Measurements from ENCODE around the gene EVI2A.

EVI2A gene

GRCh38 chr17:31364012-31364411, 42.6 kb upstream of the EVI2A start:
- H3K27me3 ChIP-seq (ENCODE audit: low read length) = no peaks in the 10 kb centered on the region
- H3K9me3 ChIP-seq (ENCODE audit: insufficient read depth, low read length) = no peaks in the 10 kb centered on the region
- no peaks in the 10 kb centered on the region for H4K20me1 ChIP-seq (ENCODE audit: low read depth, low read length)
- no peak overlapping the region for H3K4me2 ChIP-seq (ENCODE audit: low read depth, low read length, poor library complexity, severe bottlenecking)
- TF ChIP-seq CTCF (IDR thresholded peaks at IDR 0.05; ENCODE audit: insufficient read depth, low read length, poor library complexity, severe bottlenecking) (no peak), EZH2phosphoT487 (conservative IDR thresholded peaks at IDR 0.05; ENCODE audit: low read length) (no peak)
- no peak overlapping the region for H2AFZ ChIP-seq (ENCODE audit: low read depth, low read length, severe bottlenecking)
- H3K36me3 ChIP-seq (ENCODE audit: low read length) = peaks cover 5% of the 10 kb centered on the region; the same call in 1 of the 2 replicates
- H3K79me2 ChIP-seq (ENCODE audit: insufficient read depth, low read length) = no peaks in the 10 kb centered on the region
- H3K27ac ChIP-seq (ENCODE audit: low read depth, low read length) = no peak overlapping the region
- H3K9ac ChIP-seq (ENCODE audit: low read length) = no peak overlapping the region
- no peak overlapping the region for H3K4me3 ChIP-seq (ENCODE audit: insufficient read depth, low read length, poor library complexity, severe bottlenecking)
- H3F3A ChIP-seq (ENCODE audit: insufficient read depth) = no peaks in the 10 kb centered on the region
- H3K9me2 ChIP-seq (replicated peaks; ENCODE audit: insufficient read depth, low read length) = no peaks in the 10 kb centered on the region

DNA sequence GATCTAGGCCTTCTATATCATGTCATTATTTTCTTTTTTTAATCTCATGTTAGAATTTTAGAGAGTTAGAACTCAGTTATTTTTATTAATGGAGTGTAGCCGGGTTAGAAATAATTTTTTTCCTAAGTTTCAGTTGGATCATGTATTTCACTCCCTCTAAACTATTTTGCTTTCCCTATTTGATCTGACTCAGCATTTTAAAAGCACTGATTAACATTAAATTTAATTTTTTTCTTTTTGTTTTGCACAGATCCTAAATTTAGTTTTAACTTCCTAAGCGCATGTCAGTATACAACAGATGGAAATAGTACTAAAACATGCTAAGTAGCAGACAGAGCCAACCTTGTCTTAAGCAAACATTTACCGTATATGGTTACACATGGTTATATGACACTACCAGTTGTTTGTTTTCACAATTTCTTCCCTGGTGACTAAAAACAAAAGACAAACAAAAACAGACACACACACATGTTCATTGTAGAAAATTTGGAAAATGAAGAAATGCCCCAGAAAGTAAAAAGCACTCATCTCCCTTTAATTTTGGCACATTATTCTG, 36.5 kb upstream of the EVI2A start:
- TF ChIP-seq EZH2phosphoT487 (conservative IDR thresholded peaks at IDR 0.05; ENCODE audit: low read length) (no peak), CTCF (IDR thresholded peaks at IDR 0.05; ENCODE audit: insufficient read depth, low read length, poor library complexity, severe bottlenecking) (no peak)
- Histone ChIP-seq H3K9ac (ENCODE audit: low read length) (no peak overlapping the region), H3K9me3 (ENCODE audit: insufficient read depth, low read length) (no peaks in the 10 kb centered on the region), H3K4me3 (ENCODE audit: insufficient read depth, low read length, poor library complexity, severe bottlenecking) (no peak overlapping the region), H3K9me2 (replicated peaks; ENCODE audit: insufficient read depth, low read length) (no peaks in the 10 kb centered on the region), H3K36me3 (ENCODE audit: low read length) (peaks cover 13% of the 10 kb centered on the region), H3F3A (ENCODE audit: insufficient read depth) (no peaks in the 10 kb centered on the region), H3K27me3 (ENCODE audit: low read length) (no peaks in the 10 kb centered on the region), H2AFZ (ENCODE audit: low read depth, low read length, severe bottlenecking) (no peak overlapping the region), H3K27ac (ENCODE audit: low read depth, low read length) (no peak overlapping the region), H3K79me2 (ENCODE audit: insufficient read depth, low read length) (no peaks in the 10 kb centered on the region), H4K20me1 (ENCODE audit: low read depth, low read length) (no peaks in the 10 kb centered on the region), H3K4me2 (ENCODE audit: low read depth, low read length, poor library complexity, severe bottlenecking) (no peak overlapping the region)

GRCh38 chr17:31357091-31357490, 35.7 kb upstream of the EVI2A start:
- Histone ChIP-seq H3K27ac (ENCODE audit: low read depth, low read length) (no peak overlapping the region), H3K27me3 (ENCODE audit: low read length) (no peaks in the 10 kb centered on the region), H3K9me2 (replicated peaks; ENCODE audit: insufficient read depth, low read length) (no peaks in the 10 kb centered on the region), H3K4me2 (ENCODE audit: low read depth, low read length, poor library complexity, severe bottlenecking) (no peak overlapping the region), H2AFZ (ENCODE audit: low read depth, low read length, severe bottlenecking) (no peak overlapping the region), H3K9ac (ENCODE audit: low read length) (no peak overlapping the region), H4K20me1 (ENCODE audit: low read depth, low read length) (no peaks in the 10 kb centered on the region), H3F3A (ENCODE audit: insufficient read depth) (no peaks in the 10 kb centered on the region), H3K9me3 (ENCODE audit: insufficient read depth, low read length) (no peaks in the 10 kb centered on the region), H3K4me3 (ENCODE audit: insufficient read depth, low read length, poor library complexity, severe bottlenecking) (no peak overlapping the region), H3K36me3 (ENCODE audit: low read length) (peaks cover 13% of the 10 kb centered on the region), H3K79me2 (ENCODE audit: insufficient read depth, low read length) (no peaks in the 10 kb centered on the region)
- no peak for TF ChIP-seq CTCF (IDR thresholded peaks at IDR 0.05; ENCODE audit: insufficient read depth, low read length, poor library complexity, severe bottlenecking)
- no peak for TF ChIP-seq EZH2phosphoT487 (conservative IDR thresholded peaks at IDR 0.05; ENCODE audit: low read length)

Measured in SU-DHL-6 (cell line).